SHP77 treated with DMSO at 0.1 percent for 48 hours (cell line): Measurements from ENCODE around the gene PHOSPHO1.

Experiments used
- DNase-seq: peaks from one replicate; lab custom pipeline; 2025; lab: John Stamatoyannopoulos, UW

Gene PHOSPHO1

GRCh38 chr17:49218941-49219913, 11.4 kb downstream of the PHOSPHO1 start:
- no peak for DNase-seq

GRCh38 chr17:49217651-49218413, 12.8 kb downstream of the PHOSPHO1 start:
- no peak for DNase-seq

GRCh38 chr17:49216953-49217650, 13.5 kb downstream of the PHOSPHO1 start:
- DNase-seq, result no peak

- DNase-seq, result no peak
Observed at GRCh38 chr17:49216482-49216881, 14.1 kb downstream of the PHOSPHO1 start.

GRCh38 chr17:49214676-49215360, 15.8 kb downstream of the PHOSPHO1 start:
- no peak for DNase-seq

GRCh38 chr17:49213847-49214246, 16.7 kb downstream of the PHOSPHO1 start:
- DNase-seq, result no peak

- no peak for DNase-seq
Observed at GRCh38 chr17:49213399-49213798, 17.2 kb downstream of the PHOSPHO1 start.

- no peak for DNase-seq
Observed at GRCh38 chr17:49210158-49211029, 20.2 kb downstream of the PHOSPHO1 start, which contains the start of the genes ABI3 and GNGT2. Gene ABI3, plus strand, starts transcription at chr17:49210707. Its CDS starts 18 bp downstream, at chr17:49210725. Gene GNGT2, minus strand, starts transcription at chr17:49210574. Its CDS starts 3,152 bp downstream, at chr17:49207422.

GRCh38 chr17:49209061-49209571, 21.5 kb downstream of the PHOSPHO1 start:
- no peak for DNase-seq

GRCh38 chr17:49204516-49204915, 26.1 kb downstream of the PHOSPHO1 start:
- DNase-seq, result no peak

GRCh38 chr17:49203796-49204195, 26.8 kb downstream of the PHOSPHO1 start:
- DNase-seq, result no peak

GRCh38 chr17:49201481-49201927, 29.1 kb downstream of the PHOSPHO1 start:
- no peak for DNase-seq

- no peak for DNase-seq
Observed at GRCh38 chr17:49200423-49201083, 30.0 kb downstream of the PHOSPHO1 start.

- DNase-seq, result no peak
Observed at GRCh38 chr17:49198211-49198610, 32.4 kb downstream of the PHOSPHO1 start.

GRCh38 chr17:49197346-49197998, 33.1 kb downstream of the PHOSPHO1 start:
- no peak for DNase-seq

GRCh38 chr17:49196520-49196919, 34.1 kb downstream of the PHOSPHO1 start:
- DNase-seq, result no peak

- DNase-seq, result no peak
Observed at GRCh38 chr17:49195751-49196150, 34.8 kb downstream of the PHOSPHO1 start.

GRCh38 chr17:49194297-49194607, 36.3 kb downstream of the PHOSPHO1 start:
- no peak for DNase-seq
